DND-41 (cell line): ENCODE results near the gene TRANK1.
"Not testable (repeated sequence)": the region's sequence is repeated elsewhere in the genome, so short reads cannot be mapped to it uniquely, and the experiment has no call there.

Source experiments
- EZH2 ChIP-seq: IDR thresholded peaks from 3 replicates; pipeline ENCODE4 v1.6.1; 2012; ENCODE audit warnings: borderline replicate concordance, low read depth, mild to moderate bottlenecking, moderate library complexity, low read length, inconsistent platforms; ENCODE audit not compliant: severe bottlenecking
- TF ChIP-seq, protein P1 (sequence below): IDR thresholded peaks from 2 replicates; pipeline ENCODE4 v1.5.1; 2012; ENCODE audit warnings: borderline replicate concordance, low read length, moderate library complexity, mild to moderate bottlenecking; ENCODE audit not compliant: poor library complexity, severe bottlenecking; ENCODE audit errors: extremely low read depth

GRCh38 chr3:36904065-36904464 is 40.8 kb downstream of the TRANK1 start:
- TF ChIP-seq EZH2: not testable (repeated sequence)
- TF ChIP-seq, protein P1, sequence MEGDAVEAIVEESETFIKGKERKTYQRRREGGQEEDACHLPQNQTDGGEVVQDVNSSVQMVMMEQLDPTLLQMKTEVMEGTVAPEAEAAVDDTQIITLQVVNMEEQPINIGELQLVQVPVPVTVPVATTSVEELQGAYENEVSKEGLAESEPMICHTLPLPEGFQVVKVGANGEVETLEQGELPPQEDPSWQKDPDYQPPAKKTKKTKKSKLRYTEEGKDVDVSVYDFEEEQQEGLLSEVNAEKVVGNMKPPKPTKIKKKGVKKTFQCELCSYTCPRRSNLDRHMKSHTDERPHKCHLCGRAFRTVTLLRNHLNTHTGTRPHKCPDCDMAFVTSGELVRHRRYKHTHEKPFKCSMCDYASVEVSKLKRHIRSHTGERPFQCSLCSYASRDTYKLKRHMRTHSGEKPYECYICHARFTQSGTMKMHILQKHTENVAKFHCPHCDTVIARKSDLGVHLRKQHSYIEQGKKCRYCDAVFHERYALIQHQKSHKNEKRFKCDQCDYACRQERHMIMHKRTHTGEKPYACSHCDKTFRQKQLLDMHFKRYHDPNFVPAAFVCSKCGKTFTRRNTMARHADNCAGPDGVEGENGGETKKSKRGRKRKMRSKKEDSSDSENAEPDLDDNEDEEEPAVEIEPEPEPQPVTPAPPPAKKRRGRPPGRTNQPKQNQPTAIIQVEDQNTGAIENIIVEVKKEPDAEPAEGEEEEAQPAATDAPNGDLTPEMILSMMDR: not testable (repeated sequence)
